SK-N-MC (cell line): ENCODE data around the gene FHAD1.

Source experiments
- EZH2 ChIP-seq: fragments of 200-600 bp; sonication (generic); IDR thresholded peaks from one replicate; pipeline ENCODE4 v1.6.1; 2017; ENCODE audit warnings: antibody characterized with exemption
- POLR2AphosphoS5 ChIP-seq: IDR thresholded peaks from 2 replicates; pipeline ENCODE4 v1.6.1; 2012; ENCODE audit warnings: mild to moderate bottlenecking, low read depth, low read length, borderline replicate concordance

DNA sequence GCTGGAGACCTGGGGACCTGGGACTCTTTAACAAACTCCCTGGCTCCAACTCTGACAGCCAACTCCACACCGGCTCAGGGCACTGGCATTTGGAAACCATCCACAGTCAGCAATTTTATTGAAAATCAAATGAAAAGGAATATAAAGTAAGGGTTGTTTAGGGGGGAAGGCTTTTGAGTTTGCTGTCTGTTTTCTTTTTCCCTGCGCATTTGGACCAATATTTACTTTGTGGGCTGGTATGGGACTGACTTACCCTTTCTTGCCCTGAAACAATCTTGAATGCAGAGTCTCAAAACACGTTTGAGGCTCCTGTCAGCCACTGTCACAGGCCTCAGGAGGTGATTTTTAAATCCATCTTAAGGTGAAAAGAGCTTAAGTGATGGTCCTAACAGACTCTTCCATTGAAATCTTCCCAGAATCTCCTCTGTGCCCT, 147.3 kb downstream of the FHAD1 start:
- TF ChIP-seq EZH2 (no peak), POLR2AphosphoS5 (no peak)
